CD4-positive, alpha-beta memory T cell (primary cell): Measurements from ENCODE around the gene INHBC. TPM values are rescaled to one million over a fixed set of nuclear protein-coding genes. Genes with fewer than 3 reads are reported as not detected.

Source experiments
- CTCF ChIA-PET: fragments of 350-600 bp; sonication (Branson Sonifier 250); formaldehyde crosslinking; loops from one replicate; lab custom pipeline; 2021; ENCODE audit warnings: inconsistent platforms; ENCODE audit not compliant: partially characterized antibody; lab: Charles Lee
- POLR2A ChIA-PET: fragments of 350-600 bp; sonication (Branson Sonifier 250); formaldehyde crosslinking; loops from one replicate; lab custom pipeline; 2021; ENCODE audit not compliant: partially characterized antibody; lab: Charles Lee
- DNase-seq, 5 donors: peaks; one replicate each; pipeline versions ENCODE4 v3.0.0 to v3.0.0-alpha.2; 2020 to 2022; ENCODE audit warnings: mixed read lengths in 1 of 5
- H3K27ac ChIP-seq: one replicate; pipeline ENCODE4 v1.7.0; 2013; ENCODE audit warnings: low read depth, low read length
- H3K27me3 ChIP-seq: 2 replicates; pipeline ENCODE4 v1.7.0; 2013; ENCODE audit warnings: mild to moderate bottlenecking, low read length, moderate library complexity; ENCODE audit not compliant: insufficient read depth
- H3K36me3 ChIP-seq: 2 replicates; pipeline ENCODE4 v1.7.0; 2013; ENCODE audit warnings: mild to moderate bottlenecking, low read length, moderate library complexity; ENCODE audit not compliant: insufficient read depth
- H3K4me1 ChIP-seq: 2 replicates; pipeline ENCODE4 v1.7.0; 2013; ENCODE audit warnings: mild to moderate bottlenecking, low read length, moderate library complexity; ENCODE audit not compliant: insufficient read depth
- H3K4me3 ChIP-seq, 2 donors: one replicate each; pipeline ENCODE4 v1.7.0; 2013; ENCODE audit warnings: low read length in 2 of 2, mild to moderate bottlenecking in 1 of 2
- H3K9me3 ChIP-seq, 2 donors: one replicate each; pipeline ENCODE4 v1.7.0; 2013; ENCODE audit warnings: low read length in 2 of 2, control low read depth in 1 of 2; ENCODE audit not compliant: control insufficient read depth in 1 of 2
- H3K27ac Mint-ChIP-seq, 7 donors: one replicate each; pipeline ENCODE4 v1.8.0; 2020 to 2021; ENCODE audit warnings: mixed read lengths in 7 of 7, mild to moderate bottlenecking in 6 of 7, inconsistent platforms in 3 of 7, moderate library complexity in 3 of 7
- H3K27me3 Mint-ChIP-seq, 2 donors: one replicate each; pipeline ENCODE4 v1.8.0; 2020 to 2021; ENCODE audit warnings: mixed read lengths in 2 of 2
- H3K36me3 Mint-ChIP-seq, 2 donors: one replicate each; pipeline ENCODE4 v1.8.0; 2020 to 2021; ENCODE audit warnings: mixed read lengths in 2 of 2, inconsistent platforms in 1 of 2, mild to moderate bottlenecking in 1 of 2
- H3K4me1 Mint-ChIP-seq, 4 donors: one replicate each; pipeline ENCODE4 v1.8.0; 2020 to 2021; ENCODE audit warnings: mixed read lengths in 4 of 4, mild to moderate bottlenecking in 1 of 4
- H3K4me3 Mint-ChIP-seq, 8 donors: one replicate each; pipeline ENCODE4 v1.8.0; 2020 to 2021; ENCODE audit warnings: mixed read lengths in 8 of 8, mild to moderate bottlenecking in 7 of 8, moderate library complexity in 6 of 8, inconsistent platforms in 3 of 8
- H3K9me3 Mint-ChIP-seq, 8 donors: one replicate each; pipeline ENCODE4 v1.8.0; 2020 to 2021; ENCODE audit warnings: mixed read lengths in 8 of 8, mild to moderate bottlenecking in 5 of 8, inconsistent platforms in 3 of 8, moderate library complexity in 1 of 8
- intact Hi-C: fragments of 100-400 bp; cut with micrococcal nuclease; formaldehyde crosslinking; loops from one replicate; pipeline ENCODE4 v1.15.1; 2023
- polyA plus RNA-seq, 2 donors: library from polyadenylated mRNA; unstranded; fragments of 300-500 nt; fragmentation: Illumina TruSeq; gene quantifications; one replicate each; pipeline ENCODE4 v1.2.3, GENCODE V29; 2021
- total RNA-seq, 2 experiments: library from RNA; stranded (reverse); gene quantifications; one replicate each; pipeline ENCODE4 v1.2.3, GENCODE V29; 2021

The INHBC gene
- total and polyA plus RNA-seq, 4 experiments from 2014 or later, result not detected

- Histone ChIP-seq H3K9me3 (no peaks in the 10 kb centered on the region), H3K36me3 (peaks cover 23% of the 10 kb centered on the region), H3K4me1 (peaks cover 23% of the 10 kb centered on the region), H3K27ac (no peak overlapping the region), H3K4me3 (no peak overlapping the region), H3K27me3 (no peaks in the 10 kb centered on the region)
- H3K4me1 Mint-ChIP-seq, result peaks cover 22 to 40% (median 28%) of the 10 kb centered on the region in 4 donors
- peaks cover 22 to 35% of the 10 kb centered on the region in 2 donors for H3K36me3 Mint-ChIP-seq
- CTCF ChIA-PET, result interaction anchor here (0.7 to 2.8 kb wide), 7 partner anchors 11 to 40 kb away, joined by 3 to 29 read pairs (median 4); partner anchors contain the start of genes DDIT3, GLI1 and INHBE
- DNase-seq, result no peak
- intact Hi-C loops, result loop anchor here (1.0 to 5.0 kb wide), 5 partner anchors 8 to 205 kb away; partner anchors contain the start of genes ARHGAP9, DCTN2, DDIT3 and OS9
- H3K27ac Mint-ChIP-seq, result peak overlapping the region; percentile 70 to 99 (median 96)
- H3K9me3 Mint-ChIP-seq, result peaks cover 0 to 3% (median 0%) of the 10 kb centered on the region in 8 donors
- H3K27me3 Mint-ChIP-seq, result no peaks in the 10 kb centered on the region
- POLR2A ChIA-PET, result interaction anchor here (2.7 to 6.3 kb wide), 3 partner anchors 10 to 33 kb away, joined by 13 to 75 read pairs (median 18); partner anchors contain the start of genes ARHGAP9, DDIT3 and GLI1
- H3K4me3 Mint-ChIP-seq, result peak overlapping the region in 3 of 8 donors; percentile 97 to 99 (median 98)
These were observed 52.5 kb downstream of the INHBC start for GRCh38 chr12:57487055-57487596.

- H3K27me3 ChIP-seq, result no peaks in the 10 kb centered on the region
- peak; percentile 90 to 97 (median 94) for DNase-seq
- H3K27ac ChIP-seq, result peak within 1 kb of the TSS; percentile 84
- Mint-ChIP-seq H3K4me1 (peaks cover 22 to 43% (median 28%) of the 10 kb centered on the region in 4 donors), H3K27me3 (no peaks in the 10 kb centered on the region), H3K4me3 (peak within 1 kb of the TSS; percentile 95 to 99 (median 98)), H3K9me3 (peaks cover 0 to 3% (median 0%) of the 10 kb centered on the region in 8 donors), H3K36me3 (peaks cover 27 to 39% of the 10 kb centered on the region in 2 donors), H3K27ac (peak within 1 kb of the TSS; percentile 90 to 99 (median 98))
- CTCF ChIA-PET, result interaction anchor here (0.7 to 3.4 kb wide), 8 partner anchors 11 to 39 kb away, joined by 3 to 29 read pairs (median 4); partner anchors contain the start of genes DDIT3, GLI1 and INHBE
- H3K4me1 ChIP-seq, result peaks cover 23% of the 10 kb centered on the region
- peaks cover 26% of the 10 kb centered on the region for H3K36me3 ChIP-seq
- intact Hi-C loops, result loop anchor here (1.0 to 5.0 kb wide), 5 partner anchors 8 to 205 kb away; partner anchors contain the start of genes ARHGAP9, DCTN2, DDIT3 and OS9
- POLR2A ChIA-PET, result interaction anchor here (2.7 to 6.3 kb wide), 3 partner anchors 11 to 32 kb away, joined by 13 to 75 read pairs (median 18); partner anchors contain the start of genes ARHGAP9, DDIT3 and GLI1
- no peaks in the 10 kb centered on the region for H3K9me3 ChIP-seq
- peak within 1 kb of the TSS; percentile 78 to 95 for H3K4me3 ChIP-seq
These were observed 53.2 kb downstream of the INHBC start, which contains the start of gene MARS1 for GRCh38 chr12:57487597-57488401. Gene MARS1, plus strand, starts transcription at chr12:57488068. Its CDS starts 23 bp downstream, at chr12:57488091.

- Histone ChIP-seq H3K4me1 (peaks cover 23% of the 10 kb centered on the region), H3K27ac (peak overlapping the region; percentile 84), H3K36me3 (peaks cover 28% of the 10 kb centered on the region), H3K27me3 (no peaks in the 10 kb centered on the region), H3K9me3 (no peaks in the 10 kb centered on the region), H3K4me3 (peak overlapping the region; percentile 78 to 95)
- H3K27ac Mint-ChIP-seq, result peak overlapping the region; percentile 90 to 99 (median 98)
- peaks cover 18 to 39% (median 25%) of the 10 kb centered on the region in 4 donors for H3K4me1 Mint-ChIP-seq
- ChIA-PET POLR2A (interaction anchor here (2.0 to 6.3 kb wide), 3 partner anchors 11 to 31 kb away, joined by 12 to 75 read pairs (median 18); partner anchors contain the start of genes ARHGAP9, DDIT3 and GLI1), CTCF (interaction anchor here (1.2 to 3.4 kb wide), 2 partner anchors 12 to 29 kb away, joined by 3 to 10 read pairs; partner anchors contain the start of gene GLI1)
- peaks cover 30 to 42% of the 10 kb centered on the region in 2 donors for H3K36me3 Mint-ChIP-seq
- DNase-seq, result peak in 1 of 5 donors; percentile 5
- H3K27me3 Mint-ChIP-seq, result no peaks in the 10 kb centered on the region
- peak overlapping the region; percentile 95 to 99 (median 98) for H3K4me3 Mint-ChIP-seq
- intact Hi-C loops, result loop anchor here (5.0 kb wide), 1 partner anchor 204 kb away; the partner anchor contains the start of gene OS9
- H3K9me3 Mint-ChIP-seq, result peaks cover 0 to 3% (median 0%) of the 10 kb centered on the region in 8 donors
These were observed 54.0 kb downstream of the INHBC start for GRCh38 chr12:57488402-57489156.

DNA sequence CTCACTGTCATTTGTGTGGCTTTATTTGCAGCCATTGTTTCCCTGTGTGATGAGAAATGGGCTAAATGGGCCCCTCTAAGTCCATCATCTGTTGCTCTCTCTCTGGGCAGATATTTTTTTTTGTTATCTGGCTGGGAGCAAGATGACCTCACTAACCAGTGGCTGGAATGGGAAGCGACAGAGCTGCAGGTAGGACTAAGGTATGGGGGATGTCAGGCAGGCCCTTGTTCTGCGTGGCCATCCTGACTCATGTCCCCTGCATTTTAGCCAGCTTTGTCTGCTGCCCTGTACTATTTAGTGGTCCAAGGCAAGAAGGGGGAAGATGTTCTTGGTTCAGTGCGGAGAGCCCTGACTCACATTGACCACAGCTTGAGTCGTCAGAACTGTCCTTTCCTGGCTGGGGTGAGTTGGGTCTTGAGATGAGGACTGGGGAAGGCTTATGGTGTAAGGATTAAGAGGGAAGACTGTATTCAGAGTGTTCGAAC lies 54.6 kb downstream of the INHBC start:
- CTCF ChIA-PET, result interaction anchor here (1.2 to 3.4 kb wide), 2 partner anchors 12 to 30 kb away, joined by 3 to 10 read pairs; partner anchors contain the start of gene GLI1
- no peak for DNase-seq
- H3K27me3 Mint-ChIP-seq, result no peaks in the 10 kb centered on the region
- H3K27ac Mint-ChIP-seq, result peak overlapping the region in 6 of 7 donors; percentile 29 to 98 (median 88)
- Histone ChIP-seq H3K36me3 (peaks cover 28% of the 10 kb centered on the region), H3K4me3 (no peak overlapping the region), H3K27me3 (no peaks in the 10 kb centered on the region), H3K27ac (peak overlapping the region; percentile 84), H3K9me3 (no peaks in the 10 kb centered on the region), H3K4me1 (peaks cover 23% of the 10 kb centered on the region)
- H3K9me3 Mint-ChIP-seq, result peaks cover 0 to 3% (median 0%) of the 10 kb centered on the region in 8 donors
- POLR2A ChIA-PET, result interaction anchor here (2.0 to 6.3 kb wide), 3 partner anchors 12 to 31 kb away, joined by 12 to 75 read pairs (median 18); partner anchors contain the start of genes ARHGAP9, DDIT3 and GLI1
- H3K36me3 Mint-ChIP-seq, result peaks cover 30 to 42% of the 10 kb centered on the region in 2 donors
- peak overlapping the region; percentile 95 to 99 (median 98) for H3K4me3 Mint-ChIP-seq
- peaks cover 18 to 38% (median 25%) of the 10 kb centered on the region in 4 donors for H3K4me1 Mint-ChIP-seq
- intact Hi-C loops, result loop anchor here (5.0 kb wide), 1 partner anchor 203 kb away; the partner anchor contains the start of gene OS9

DNA sequence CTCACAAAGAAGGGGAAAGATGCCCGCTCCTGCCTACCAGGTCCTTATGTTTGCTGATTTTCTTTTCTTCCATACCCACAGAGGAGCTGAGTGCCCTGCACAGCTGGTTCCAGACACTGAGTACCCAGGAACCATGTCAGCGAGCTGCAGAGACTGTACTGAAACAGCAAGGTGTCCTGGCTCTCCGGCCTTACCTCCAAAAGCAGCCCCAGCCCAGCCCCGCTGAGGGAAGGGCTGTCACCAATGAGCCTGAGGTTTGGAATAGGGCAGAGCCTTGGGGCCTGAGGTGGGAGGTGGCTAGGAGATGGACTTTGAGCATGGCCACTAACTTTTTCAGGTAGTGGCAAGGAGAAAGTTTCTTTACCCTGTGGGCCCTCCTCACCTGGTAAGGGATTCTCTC lies 55.5 kb downstream of the INHBC start:
- no peaks in the 10 kb centered on the region for H3K27me3 ChIP-seq
- peaks cover 0 to 3% (median 0%) of the 10 kb centered on the region in 8 donors for H3K9me3 Mint-ChIP-seq
- peaks cover 28% of the 10 kb centered on the region for H3K36me3 ChIP-seq
- H3K4me3 ChIP-seq, result no peak overlapping the region
- no peaks in the 10 kb centered on the region for H3K9me3 ChIP-seq
- H3K4me1 Mint-ChIP-seq, result peaks cover 18 to 38% (median 25%) of the 10 kb centered on the region in 4 donors
- H3K4me3 Mint-ChIP-seq, result no peak overlapping the region
- H3K27me3 Mint-ChIP-seq, result no peaks in the 10 kb centered on the region
- intact Hi-C loops, result no loop called here
- peaks cover 30 to 42% of the 10 kb centered on the region in 2 donors for H3K36me3 Mint-ChIP-seq
- peak overlapping the region in 2 of 7 donors; percentile 29 to 61 for H3K27ac Mint-ChIP-seq
- POLR2A ChIA-PET, result interaction anchor here (2.0 to 6.3 kb wide), 2 partner anchors 13 to 30 kb away, joined by 12 to 75 read pairs; partner anchors contain the start of genes ARHGAP9 and DDIT3
- no peak for DNase-seq
- H3K27ac ChIP-seq, result no peak overlapping the region
- H3K4me1 ChIP-seq, result peaks cover 23% of the 10 kb centered on the region
- CTCF ChIA-PET, result interaction anchor here (0.9 to 3.4 kb wide), 2 partner anchors 9 to 31 kb away, joined by 3 to 10 read pairs; partner anchors contain the start of gene GLI1
